ENCODE results near the gene MCF2. TPM values are rescaled to one million over a fixed set of nuclear protein-coding genes. Genes with fewer than 3 reads are reported as not detected.

The MCF2 gene
- under 1 TPM in 3 of 4 donors, not detected in 1; 0.11 to 0.44 (median 0.37) TPM for total RNA-seq
- polyA plus RNA-seq, result 0.14 TPM
- long read RNA-seq, donor 1, partial matches to known transcripts, result 1 of 1 reads
- long read RNA-seq, donor 1, other reads (novel, unspliced or antisense), result 0 of 1 reads
- long read RNA-seq, donor 2, result 0 reads
- long read RNA-seq, donor 3, result 0 reads
- long read RNA-seq, donor 4, result 0 reads

GRCh38 chrX:139708067-139708466 lies at the start of gene MCF2:
TSS of gene MCF2 (minus strand) at chrX:139708167. CDS start at chrX:139651744, 56,423 bp downstream.
- no peak within 1 kb of the TSS for H3K4me3 ChIP-seq (ENCODE audit: low read length)
- intact Hi-C loops (cut with DNase I), result no loop called here
- H3K27ac ChIP-seq (ENCODE audit: low read length), result no peak within 1 kb of the TSS
- no peak for DNase-seq
- whole genome bisulfite sequencing, result 46% methylated on average over 4 of the region's 4 CpGs
- H3K4me1 ChIP-seq (ENCODE audit: control insufficient read depth, insufficient read depth, low read length), result no peaks in the 10 kb centered on the region
- no peaks in the 10 kb centered on the region for H3K9me3 ChIP-seq (ENCODE audit: control insufficient read depth, low read length)
- no peaks in the 10 kb centered on the region for H3K27me3 ChIP-seq (ENCODE audit: control insufficient read depth, insufficient read depth)
- no peak for ATAC-seq

DNA sequence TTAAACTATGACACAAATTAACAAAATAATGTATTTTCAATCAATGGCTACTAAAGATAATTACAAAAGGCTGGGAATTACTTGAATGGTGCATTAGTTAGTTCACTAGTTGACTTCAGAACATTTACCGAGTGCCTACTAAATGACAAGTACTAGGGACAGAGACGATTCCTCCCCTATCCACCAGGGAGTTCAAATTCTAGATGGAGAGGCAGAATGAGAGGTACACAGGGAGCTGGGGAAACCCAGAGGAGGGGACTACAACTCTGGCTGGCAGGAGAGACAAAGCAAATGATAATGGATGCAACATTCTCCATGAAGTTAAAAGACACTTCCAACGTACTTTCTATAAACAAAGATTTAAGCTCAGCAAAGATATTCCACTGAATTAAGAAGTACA lies 43.1 kb upstream of the MCF2 start:
- H3K27me3 ChIP-seq (ENCODE audit: control insufficient read depth, insufficient read depth), result no peaks in the 10 kb centered on the region
- intact Hi-C loops (cut with DNase I), result no loop called here
- no peak for ATAC-seq
- DNase-seq, result no peak
- H3K9me3 ChIP-seq (ENCODE audit: control insufficient read depth, low read length), result no peaks in the 10 kb centered on the region
- no peak overlapping the region for H3K4me3 ChIP-seq (ENCODE audit: low read length)
- H3K4me1 ChIP-seq (ENCODE audit: control insufficient read depth, insufficient read depth, low read length), result no peaks in the 10 kb centered on the region
- no peak overlapping the region for H3K27ac ChIP-seq (ENCODE audit: low read length)
- 89% methylated on average over 3 of the region's 3 CpGs for WGBS

GRCh38 chrX:139750390-139750789 lies 42.4 kb upstream of the MCF2 start:
- Histone ChIP-seq H3K27ac (ENCODE audit: low read length) (no peak overlapping the region), H3K4me1 (ENCODE audit: control insufficient read depth, insufficient read depth, low read length) (no peaks in the 10 kb centered on the region), H3K27me3 (ENCODE audit: control insufficient read depth, insufficient read depth) (no peaks in the 10 kb centered on the region), H3K9me3 (ENCODE audit: control insufficient read depth, low read length) (no peaks in the 10 kb centered on the region), H3K4me3 (ENCODE audit: low read length) (no peak overlapping the region)
- no peak for ATAC-seq
- intact Hi-C loops (cut with DNase I), result no loop called here
- no peak for DNase-seq

GRCh38 chrX:139739138-139739537 lies 31.2 kb upstream of the MCF2 start:
- Histone ChIP-seq H3K27ac (ENCODE audit: low read length) (no peak overlapping the region), H3K4me1 (ENCODE audit: control insufficient read depth, insufficient read depth, low read length) (no peaks in the 10 kb centered on the region), H3K4me3 (ENCODE audit: low read length) (no peak overlapping the region), H3K9me3 (ENCODE audit: control insufficient read depth, low read length) (no peaks in the 10 kb centered on the region), H3K27me3 (ENCODE audit: control insufficient read depth, insufficient read depth) (no peaks in the 10 kb centered on the region)
- DNase-seq, result no peak
- WGBS, result 84% methylated on average over 2 of the region's 2 CpGs
- intact Hi-C loops (cut with DNase I), result no loop called here
- ATAC-seq, result no peak

- H3K27ac ChIP-seq (ENCODE audit: low read length), result no peak overlapping the region
- H3K4me3 ChIP-seq (ENCODE audit: low read length), result no peak overlapping the region
- no peaks in the 10 kb centered on the region for H3K4me1 ChIP-seq (ENCODE audit: control insufficient read depth, insufficient read depth, low read length)
- no peak for DNase-seq
- intact Hi-C loops (cut with DNase I), result no loop called here
- ATAC-seq, result no peak
- H3K27me3 ChIP-seq (ENCODE audit: control insufficient read depth, insufficient read depth), result no peaks in the 10 kb centered on the region
- H3K9me3 ChIP-seq (ENCODE audit: control insufficient read depth, low read length), result no peaks in the 10 kb centered on the region
Measured at GRCh38 chrX:139738581-139738980, 30.6 kb upstream of the MCF2 start.

DNA sequence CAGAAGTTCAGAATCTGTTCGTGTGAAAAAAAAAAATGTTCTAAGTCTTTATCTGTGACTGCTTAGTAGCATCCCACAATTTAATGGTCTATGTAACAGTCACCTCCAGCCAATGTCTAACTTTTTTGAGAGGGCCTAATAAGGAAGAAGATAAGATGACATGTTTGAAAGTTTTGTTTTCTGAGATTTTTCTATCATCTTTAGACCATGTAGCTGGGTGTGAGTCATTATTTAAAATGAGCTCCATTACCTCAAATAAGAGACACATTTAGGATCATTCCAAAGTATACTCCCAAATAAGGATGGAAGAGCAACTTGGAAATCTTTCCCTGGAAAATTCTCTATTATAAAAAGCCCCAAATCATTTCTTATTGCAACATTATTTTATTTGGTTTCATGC lies 28.2 kb upstream of the MCF2 start:
- no peak overlapping the region for H3K27ac ChIP-seq (ENCODE audit: low read length)
- no peaks in the 10 kb centered on the region for H3K9me3 ChIP-seq (ENCODE audit: control insufficient read depth, low read length)
- intact Hi-C loops (cut with DNase I), result no loop called here
- no peaks in the 10 kb centered on the region for H3K27me3 ChIP-seq (ENCODE audit: control insufficient read depth, insufficient read depth)
- H3K4me1 ChIP-seq (ENCODE audit: control insufficient read depth, insufficient read depth, low read length), result no peaks in the 10 kb centered on the region
- no peak overlapping the region for H3K4me3 ChIP-seq (ENCODE audit: low read length)
- ATAC-seq (no peak), DNase-seq (no peak)
- WGBS, result 79% methylated on average over 1 of the region's 1 CpG

DNA sequence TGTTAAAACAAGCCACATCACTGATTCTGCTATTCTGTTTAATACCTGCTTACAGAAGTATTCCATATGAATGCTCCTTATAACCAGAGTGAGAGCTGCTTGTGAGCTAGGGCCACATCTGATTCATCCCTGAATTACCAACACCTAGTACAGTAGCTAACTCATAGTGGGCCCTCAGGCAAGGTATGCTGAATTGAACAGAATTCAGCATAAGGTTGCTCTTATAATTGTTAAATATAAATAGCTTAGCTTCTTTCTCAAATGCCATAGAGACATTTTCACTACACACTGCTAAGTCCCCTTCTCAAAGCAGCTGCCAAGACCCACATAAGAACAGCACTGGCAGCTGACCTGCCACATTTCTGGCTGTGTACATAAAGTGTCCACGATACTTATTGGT lies 27.0 kb upstream of the MCF2 start:
- 93% methylated on average over 1 of the region's 1 CpG for WGBS
- ATAC-seq, result no peak
- intact Hi-C loops (cut with DNase I), result no loop called here

GRCh38 chrX:139725720-139726119 lies 17.8 kb upstream of the MCF2 start:
- Histone ChIP-seq H3K4me1 (ENCODE audit: control insufficient read depth, insufficient read depth, low read length) (peaks cover 2% of the 10 kb centered on the region), H3K27ac (ENCODE audit: low read length) (no peak overlapping the region), H3K9me3 (ENCODE audit: control insufficient read depth, low read length) (no peaks in the 10 kb centered on the region), H3K27me3 (ENCODE audit: control insufficient read depth, insufficient read depth) (no peaks in the 10 kb centered on the region), H3K4me3 (ENCODE audit: low read length) (no peak overlapping the region)
- DNase-seq, result no peak
- no peak for ATAC-seq
- 98% methylated on average over 1 of the region's 1 CpG for WGBS
- intact Hi-C loops (cut with DNase I), result no loop called here

More for the DNA sequence above, 27.0 kb upstream of the MCF2 start:
- Histone ChIP-seq H3K27ac (ENCODE audit: low read length) (no peak overlapping the region), H3K9me3 (ENCODE audit: control insufficient read depth, low read length) (no peaks in the 10 kb centered on the region), H3K4me1 (ENCODE audit: control insufficient read depth, insufficient read depth, low read length) (no peaks in the 10 kb centered on the region), H3K27me3 (ENCODE audit: control insufficient read depth, insufficient read depth) (no peaks in the 10 kb centered on the region), H3K4me3 (ENCODE audit: low read length) (no peak overlapping the region)
- DNase-seq, result no peak

DNA sequence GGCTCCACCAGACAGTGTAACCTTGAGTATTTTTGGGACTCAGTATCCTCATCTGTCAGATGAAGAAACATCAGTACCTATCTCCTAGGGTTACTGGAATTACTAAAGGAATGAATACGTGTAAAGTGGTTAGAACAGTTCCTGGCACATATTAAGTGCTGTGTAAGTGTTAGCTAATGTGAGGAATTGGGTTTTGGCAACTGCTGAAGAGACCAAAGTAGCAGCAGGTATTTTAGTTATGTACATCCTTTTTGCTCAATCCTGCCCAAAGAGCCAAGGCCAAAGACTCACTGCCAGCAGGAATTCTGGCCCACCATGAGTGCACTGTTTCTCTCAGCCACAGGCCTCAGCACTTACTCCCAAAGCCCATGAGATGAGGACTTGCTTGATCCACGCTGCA lies 16.7 kb upstream of the MCF2 start:
- no peak overlapping the region for H3K4me3 ChIP-seq (ENCODE audit: low read length)
- ATAC-seq, result no peak
- no peak for DNase-seq
- H3K9me3 ChIP-seq (ENCODE audit: control insufficient read depth, low read length), result no peaks in the 10 kb centered on the region
- 73% methylated on average over 2 of the region's 2 CpGs for WGBS
- no peaks in the 10 kb centered on the region for H3K27me3 ChIP-seq (ENCODE audit: control insufficient read depth, insufficient read depth)
- intact Hi-C loops (cut with DNase I), result no loop called here
- no peak overlapping the region for H3K27ac ChIP-seq (ENCODE audit: low read length)
- peaks cover 2% of the 10 kb centered on the region for H3K4me1 ChIP-seq (ENCODE audit: control insufficient read depth, insufficient read depth, low read length)

- H3K27ac ChIP-seq (ENCODE audit: low read length), result no peak overlapping the region
- H3K4me1 ChIP-seq (ENCODE audit: control insufficient read depth, insufficient read depth, low read length), result peaks cover 2% of the 10 kb centered on the region
- intact Hi-C loops (cut with DNase I), result no loop called here
- ATAC-seq, result no peak
- H3K27me3 ChIP-seq (ENCODE audit: control insufficient read depth, insufficient read depth), result no peaks in the 10 kb centered on the region
- H3K9me3 ChIP-seq (ENCODE audit: control insufficient read depth, low read length), result no peaks in the 10 kb centered on the region
- H3K4me3 ChIP-seq (ENCODE audit: low read length), result no peak overlapping the region
- DNase-seq, result no peak
- WGBS, result 91% methylated on average over 6 of the region's 6 CpGs
Measured at GRCh38 chrX:139720979-139721378, 13.0 kb upstream of the MCF2 start.

- Histone ChIP-seq H3K27me3 (ENCODE audit: control insufficient read depth, insufficient read depth) (no peaks in the 10 kb centered on the region), H3K4me3 (ENCODE audit: low read length) (no peak overlapping the region), H3K4me1 (ENCODE audit: control insufficient read depth, insufficient read depth, low read length) (peaks cover 2% of the 10 kb centered on the region), H3K9me3 (ENCODE audit: control insufficient read depth, low read length) (no peaks in the 10 kb centered on the region), H3K27ac (ENCODE audit: low read length) (no peak overlapping the region)
- DNase-seq (no peak), ATAC-seq (no peak)
- intact Hi-C loops (cut with DNase I), result no loop called here
- 37% methylated on average over 5 of the region's 5 CpGs for WGBS
Measured at GRCh38 chrX:139720136-139720535, 12.2 kb upstream of the MCF2 start.

DNA sequence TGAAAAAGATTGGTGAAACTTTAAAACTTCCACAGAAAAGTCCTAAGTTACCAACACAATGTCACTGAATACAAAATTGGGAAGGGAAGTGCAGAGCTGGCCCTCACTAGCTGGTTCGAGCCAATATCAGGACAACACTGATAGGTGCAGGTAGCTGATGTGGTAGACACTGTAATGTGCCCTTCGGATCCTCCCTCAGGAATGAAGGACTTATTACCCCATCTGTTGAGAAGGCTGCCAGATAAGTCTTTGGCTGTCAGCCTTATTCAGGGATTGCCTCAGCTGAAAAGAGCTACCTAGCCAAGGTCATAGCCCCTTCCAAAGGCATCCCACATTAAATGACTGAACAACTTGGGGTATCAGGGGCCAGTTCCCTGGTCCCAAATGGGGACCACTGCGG lies 5.3 kb downstream of the MCF2 start:
- intact Hi-C loops (cut with DNase I), result no loop called here
- Histone ChIP-seq H3K9me3 (ENCODE audit: control insufficient read depth, low read length) (no peaks in the 10 kb centered on the region), H3K4me1 (ENCODE audit: control insufficient read depth, insufficient read depth, low read length) (no peaks in the 10 kb centered on the region), H3K4me3 (ENCODE audit: low read length) (no peak overlapping the region), H3K27ac (ENCODE audit: low read length) (no peak overlapping the region), H3K27me3 (ENCODE audit: control insufficient read depth, insufficient read depth) (no peaks in the 10 kb centered on the region)
- ATAC-seq (no peak), DNase-seq (no peak)
- WGBS, result 86% methylated on average over 3 of the region's 3 CpGs
